ENCODE measurements around the gene MIA. TPM values are rescaled to one million over a fixed set of nuclear protein-coding genes. Genes with fewer than 3 reads are reported as not detected.
"Not testable (repeated sequence)": the region's sequence is repeated elsewhere in the genome, so short reads cannot be mapped to it uniquely, and the experiment has no call there.

MIA gene
- total RNA-seq, 4 donors from 2014 or later, result 10.4 to 17.0 (median 12.9) TPM

GRCh38 chr19:40762754-40763470 lies 12.4 kb upstream of the MIA start:
- 88 to 90% methylated on average over 17 of the region's 17 CpGs for WGBS, 2 donors
- DNase-seq (ENCODE audit: low spot score in 2 of 2), result no peak
- TF ChIP-seq POLR2A (IDR thresholded peaks at IDR 0.05) (no peak), CTCF (IDR thresholded peaks at IDR 0.05) (no peak)
- no peak overlapping the region for H3K4me3 ChIP-seq (ENCODE audit: low read depth, poor library complexity, severe bottlenecking)
- intact Hi-C loops (cut with DNase I; ENCODE audit: low total_unique reads), result no loop called here

DNA sequence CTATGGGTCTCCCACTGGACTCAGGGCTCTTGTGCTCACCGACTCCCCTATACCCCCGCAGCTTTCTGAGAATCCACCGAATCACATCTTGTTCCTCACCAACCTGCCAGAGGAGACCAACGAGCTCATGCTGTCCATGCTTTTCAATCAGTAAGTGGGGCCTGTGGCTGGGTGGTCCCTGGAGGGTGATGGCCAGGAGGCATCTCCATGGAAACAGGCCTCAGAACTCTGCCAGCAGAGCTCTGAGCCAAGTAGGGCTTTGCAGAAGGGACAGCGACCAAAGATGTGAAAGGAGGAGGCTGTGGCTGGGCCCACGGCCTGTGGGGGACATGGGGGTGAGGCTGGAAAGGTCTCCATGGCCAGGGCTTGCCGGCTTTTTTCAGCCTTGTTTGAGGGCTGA lies 11.8 kb upstream of the MIA start:
- H3K4me3 ChIP-seq (ENCODE audit: low read depth, poor library complexity, severe bottlenecking), result no peak overlapping the region
- intact Hi-C loops (cut with DNase I; ENCODE audit: low total_unique reads), result no loop called here
- WGBS, 2 donors, result 90 to 98% methylated on average over 7 of the region's 7 CpGs
- no peak for TF ChIP-seq POLR2A (IDR thresholded peaks at IDR 0.05)
- TF ChIP-seq CTCF (IDR thresholded peaks at IDR 0.05), result no peak
- DNase-seq (ENCODE audit: low spot score in 2 of 2), result no peak

DNA sequence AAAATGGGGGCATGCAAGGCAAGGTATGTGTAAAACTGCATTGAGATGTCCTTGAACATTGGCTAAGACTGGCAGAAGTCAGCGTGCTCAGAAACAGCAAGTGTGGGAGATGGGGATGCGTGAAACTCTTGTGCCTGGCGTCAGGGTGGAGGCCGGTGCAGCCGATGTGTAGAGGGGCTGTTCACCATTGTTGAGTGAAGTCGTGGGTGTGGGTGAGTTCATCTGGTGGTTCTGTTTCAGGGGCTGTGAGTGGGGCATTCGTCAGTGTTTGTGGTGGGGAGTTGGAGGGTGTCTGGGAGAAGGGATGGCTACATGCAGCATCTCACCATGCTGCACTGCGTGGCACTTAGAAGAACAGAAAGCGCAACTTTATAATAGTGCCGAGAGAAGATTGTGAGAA lies 11.4 kb upstream of the MIA start:
- intact Hi-C loops (cut with DNase I; ENCODE audit: low total_unique reads), result no loop called here

GRCh38 chr19:40766385-40766784 lies 8.9 kb upstream of the MIA start:
- intact Hi-C loops (cut with DNase I; ENCODE audit: low total_unique reads); DNase-seq (ENCODE audit: low spot score in 2 of 2); H3K4me3 ChIP-seq (ENCODE audit: low read depth, poor library complexity, severe bottlenecking): not testable (repeated sequence)
- WGBS, 2 donors, result 95 to 96% methylated on average over 13 of the region's 13 CpGs

More for the DNA sequence above, 11.4 kb upstream of the MIA start:
- H3K4me3 ChIP-seq (ENCODE audit: low read depth, poor library complexity, severe bottlenecking), result no peak overlapping the region
- WGBS, 2 donors, result 89 to 92% methylated on average over 10 of the region's 10 CpGs
- TF ChIP-seq CTCF (IDR thresholded peaks at IDR 0.05) (no peak), POLR2A (IDR thresholded peaks at IDR 0.05) (no peak)
- no peak for DNase-seq (ENCODE audit: low spot score in 2 of 2)

DNA sequence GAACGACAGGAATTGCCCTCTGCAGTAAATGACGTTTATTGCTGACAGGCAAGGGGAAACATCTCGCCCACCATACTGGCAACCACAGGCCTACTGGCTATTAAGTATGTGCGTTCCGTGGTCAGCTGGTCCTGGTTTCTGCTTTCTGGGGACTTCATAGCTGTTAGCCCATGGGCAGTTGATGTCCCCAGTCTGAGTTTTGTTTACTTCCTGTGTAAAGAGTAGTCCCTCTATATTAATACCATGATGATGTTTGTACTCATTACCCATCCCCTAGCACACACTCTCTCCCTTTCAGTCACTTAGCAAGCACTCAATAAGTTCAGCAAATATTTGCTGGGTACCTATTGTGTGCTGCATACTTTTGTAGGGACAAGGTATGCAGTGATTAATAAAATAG lies 6.5 kb upstream of the MIA start:
- no peak overlapping the region for H3K4me3 ChIP-seq (ENCODE audit: low read depth, poor library complexity, severe bottlenecking)
- TF ChIP-seq CTCF (IDR thresholded peaks at IDR 0.05) (no peak), POLR2A (IDR thresholded peaks at IDR 0.05) (no peak)
- intact Hi-C loops (cut with DNase I; ENCODE audit: low total_unique reads), result no loop called here
- WGBS, 2 donors, result 66 to 71% methylated on average over 5 of the region's 5 CpGs
- DNase-seq (ENCODE audit: low spot score in 2 of 2), result no peak

GRCh38 chr19:40771101-40771862 lies 4.0 kb upstream of the MIA start:
- WGBS, 2 donors, result 95 to 97% methylated on average over 10 of the region's 10 CpGs
- intact Hi-C loops (cut with DNase I; ENCODE audit: low total_unique reads); H3K4me3 ChIP-seq (ENCODE audit: low read depth, poor library complexity, severe bottlenecking); DNase-seq (ENCODE audit: low spot score in 2 of 2): not testable (repeated sequence)

Measured in lower leg skin (tissue), 4 donors.